B cell (primary cell): ENCODE measurements around the gene HOOK2. TPM values are rescaled to one million over a fixed set of nuclear protein-coding genes. Genes with fewer than 3 reads are reported as not detected.

ENCODE experiments used
- ATAC-seq: fragments of 200-7000 bp; cut with Tn5 transposase; one replicate; pipeline ENCODE4 v1.10.0; 2021; ENCODE audit warnings: low read depth, mild to moderate bottlenecking, moderate number of reproducible peaks, moderate library complexity
- CTCF ChIA-PET: fragments of 350-600 bp; sonication (Branson Sonifier 250); formaldehyde crosslinking; loops from one replicate; lab custom pipeline; 2021; ENCODE audit warnings: antibody characterized with exemption, inconsistent platforms; lab: Charles Lee
- POLR2A ChIA-PET: fragments of 350-600 bp; sonication (Branson Sonifier 250); formaldehyde crosslinking; loops from one replicate; lab custom pipeline; 2021; ENCODE audit warnings: antibody characterized with exemption; lab: Charles Lee
- DNase-seq: peaks from one replicate; pipeline ENCODE4 v3.0.0; 2013
- H2AFZ ChIP-seq: 2 replicates; pipeline ENCODE4 v1.6.1; 2012; ENCODE audit warnings: mild to moderate bottlenecking, low read depth, low read length; ENCODE audit not compliant: insufficient read depth, poor library complexity, severe bottlenecking
- H3K27ac ChIP-seq, 2 donors: 1 replicate in 1 of 2; 2 replicates in 1 of 2; pipeline ENCODE4 v1.5.1; 2012 to 2013; ENCODE audit warnings: low read length in 2 of 2, mild to moderate bottlenecking in 2 of 2, moderate library complexity in 1 of 2
- H3K27me3 ChIP-seq, 4 experiments: fragments of 200-600 bp in 1 of 4; sonication (generic) in 1 of 4; replicated peaks in 1 of 4; 1 replicate in 2 of 4; 2 replicates in 2 of 4; pipeline versions ENCODE4 v1.6.1 to v1.7.0; 2013 to 2016; ENCODE audit warnings: low read length in 3 of 4, mild to moderate bottlenecking in 2 of 4, mixed read lengths in 1 of 4, moderate library complexity in 1 of 4; ENCODE audit not compliant: insufficient read depth in 4 of 4, control insufficient read depth in 3 of 4; ENCODE audit errors: control extremely low read depth in 1 of 4
- H3K36me3 ChIP-seq, 2 experiments: replicated peaks in 1 of 2; 1 replicate in 1 of 2; 2 replicates in 1 of 2; pipeline versions ENCODE4 v1.6.1 to v1.7.1; 2013; ENCODE audit warnings: low read length in 1 of 2; ENCODE audit not compliant: insufficient read depth in 2 of 2, control insufficient read depth in 1 of 2; ENCODE audit errors: control extremely low read depth in 1 of 2, extremely low read depth in 1 of 2
- H3K4me1 ChIP-seq, 2 donors: fragments of 200-600 bp in 1 of 2; sonication (generic) in 1 of 2; 1 replicate in 1 of 2; 2 replicates in 1 of 2; pipeline versions ENCODE4 v1.5.1 to v1.6.1; 2013 to 2017; ENCODE audit warnings: low read length in 2 of 2; ENCODE audit not compliant: control insufficient read depth in 2 of 2, insufficient read depth in 2 of 2
- H3K4me2 ChIP-seq: replicated peaks from 2 replicates; pipeline ENCODE3; 2012; ENCODE audit warnings: mild to moderate bottlenecking, low read depth, low read length; ENCODE audit not compliant: poor library complexity, severe bottlenecking
- H3K4me3 ChIP-seq, 5 experiments: fragments of 200-600 bp in 1 of 5; sonication (generic) in 1 of 5; 1 replicate in 3 of 5; 2 replicates in 2 of 5; pipeline versions ENCODE4 v1.5.1 to v1.7.0; 2011 to 2016; ENCODE audit warnings: low read length in 4 of 5, mild to moderate bottlenecking in 4 of 5, low read depth in 2 of 5, control low read depth in 1 of 5, moderate library complexity in 1 of 5; ENCODE audit not compliant: insufficient read depth in 1 of 5; ENCODE audit errors: control extremely low read depth in 1 of 5, extremely low read depth in 1 of 5
- H3K79me2 ChIP-seq: fragments of 200-600 bp; sonication (generic); one replicate; pipeline ENCODE4 v1.6.0; 2016; ENCODE audit warnings: low read length; ENCODE audit not compliant: control insufficient read depth, insufficient read depth
- H3K9ac ChIP-seq: fragments of 200-600 bp; sonication (generic); 2 replicates; pipeline ENCODE4 v1.6.1; 2017; ENCODE audit warnings: mild to moderate bottlenecking, low read length, moderate library complexity
- H3K9me3 ChIP-seq, 3 donors: one replicate each; pipeline versions ENCODE4 v1.6.1 to v1.7.1; 2013; ENCODE audit warnings: low read length in 2 of 3; ENCODE audit not compliant: control insufficient read depth in 2 of 3, insufficient read depth in 1 of 3; ENCODE audit errors: control extremely low read depth in 1 of 3
- H4K20me1 ChIP-seq: 2 replicates; pipeline ENCODE4 v1.6.0; 2012; ENCODE audit warnings: mild to moderate bottlenecking, low read length; ENCODE audit not compliant: insufficient read depth, control insufficient read depth, poor library complexity, severe bottlenecking
- H3K27ac Mint-ChIP-seq: one replicate; pipeline ENCODE4 v1.8.0; 2021; ENCODE audit warnings: mixed read lengths
- H3K27me3 Mint-ChIP-seq: one replicate; pipeline ENCODE4 v1.8.0; 2021; ENCODE audit warnings: mixed read lengths
- H3K4me1 Mint-ChIP-seq: one replicate; pipeline ENCODE4 v1.8.0; 2021; ENCODE audit warnings: mixed read lengths
- H3K4me3 Mint-ChIP-seq: one replicate; pipeline ENCODE4 v1.8.0; 2021; ENCODE audit warnings: mixed read lengths
- H3K9me3 Mint-ChIP-seq: one replicate; pipeline ENCODE4 v1.8.0; 2022; ENCODE audit warnings: mixed read lengths; ENCODE audit not compliant: insufficient read depth
- CTCF ChIP-seq: fragments of 200-600 bp; IDR thresholded peaks from one replicate; pipeline ENCODE4 v1.8.0; 2022; ENCODE audit warnings: antibody characterized with exemption, mild to moderate bottlenecking
- EZH2 ChIP-seq: IDR thresholded peaks from 2 replicates; pipeline ENCODE4 v1.6.1; 2012; ENCODE audit warnings: borderline replicate concordance, low read depth, mild to moderate bottlenecking, moderate library complexity, low read length; ENCODE audit not compliant: insufficient read depth, poor library complexity, severe bottlenecking
- WGBS: methylation state at CpG from one replicate; pipeline ENCODE4 v1.1.5; 2013; ENCODE audit warnings: missing lambda C conversion rate; ENCODE audit not compliant: insufficient coverage; 5-methylcytosine and 5-hydroxymethylcytosine counted together
- intact Hi-C: fragments of 100-400 bp; cut with micrococcal nuclease; formaldehyde crosslinking; loops from one replicate; pipeline ENCODE4 v1.10.0; 2022
- polyA plus RNA-seq: library from polyadenylated mRNA; depleted of rRNA; stranded (reverse); fragments of >200 nt; gene quantifications from 2 replicates; pipeline ENCODE4 v1.2.3, GENCODE V29; 2012
- total RNA-seq, 2 donors: library from RNA; stranded (reverse); fragments of 120-200 nt in 1 of 2; gene quantifications; 1 replicate in 1 of 2; 2 replicates in 1 of 2; pipeline versions ENCODE4 v1.2.3 to v1.2.4, GENCODE V29; 2013 to 2022

Gene HOOK2
- total and polyA plus RNA-seq, 2 donors (not counting 1 experiment from before 2014, with no cell fraction given): 30.3 to 33.4 TPM

GRCh38 chr19:12731337-12731736, 44.0 kb downstream of the HOOK2 start:
- H3K27me3 Mint-ChIP-seq: no peaks in the 10 kb centered on the region

More at GRCh38 chr19:12731337-12731736, 44.0 kb downstream of the HOOK2 start:
- Mint-ChIP-seq H3K27ac (peak overlapping the region; percentile 32), H3K4me3 (peak overlapping the region; percentile 5), H3K4me1 (peaks cover 55% of the 10 kb centered on the region), H3K9me3 (no peaks in the 10 kb centered on the region)
- Histone ChIP-seq H3K9me3 (no peaks in the 10 kb centered on the region), H3K27me3 (no peaks in the 10 kb centered on the region), H3K36me3 (peaks cover 2 to 36% of the 10 kb centered on the region in 2 experiments), H3K9ac (no peak overlapping the region), H3K79me2 (peaks cover 82% of the 10 kb centered on the region), H3K27ac (no peak overlapping the region), H3K4me1 (peaks cover 49 to 70% of the 10 kb centered on the region in 2 donors), H4K20me1 (peaks cover 57% of the 10 kb centered on the region), H2AFZ (no peak overlapping the region), H3K4me3 (no peak overlapping the region), H3K4me2 (peak overlapping the region; percentile 22)
- ChIA-PET POLR2A (interaction anchor here (4.4 kb wide), 1 partner anchor 9 kb away, joined by 29 read pairs; the partner anchor contains the start of gene TNPO2), CTCF (interaction anchor here (0.6 to 3.5 kb wide), 7 partner anchors 14 to 150 kb away, joined by 3 to 20 read pairs (median 4); partner anchors contain the start of gene DNASE2)
- no peak for TF ChIP-seq CTCF
- TF ChIP-seq EZH2: no peak
- intact Hi-C loops: loop anchor here (5.0 kb wide), 2 partner anchors 61 to 1016 kb away; partner anchors contain the start of gene JUNB
- 97% methylated on average over 24 of the region's 24 CpGs for WGBS
- ATAC-seq: no peak
- DNase-seq: no peak
